HG02938 (cell line): Measurements from ENCODE around the gene ARHGAP45.
"Not testable (repeated sequence)": the region's sequence is repeated elsewhere in the genome, so short reads cannot be mapped to it uniquely, and the experiment has no call there.

Experiments
- ATAC-seq: cut with Tn5 transposase; IDR thresholded peaks from one replicate; pipeline ENCODE4 v1.9.1; 2021; ENCODE audit warnings: mild to moderate bottlenecking, moderate library complexity; ENCODE audit not compliant: unreplicated experiment

ARHGAP45 gene

DNA sequence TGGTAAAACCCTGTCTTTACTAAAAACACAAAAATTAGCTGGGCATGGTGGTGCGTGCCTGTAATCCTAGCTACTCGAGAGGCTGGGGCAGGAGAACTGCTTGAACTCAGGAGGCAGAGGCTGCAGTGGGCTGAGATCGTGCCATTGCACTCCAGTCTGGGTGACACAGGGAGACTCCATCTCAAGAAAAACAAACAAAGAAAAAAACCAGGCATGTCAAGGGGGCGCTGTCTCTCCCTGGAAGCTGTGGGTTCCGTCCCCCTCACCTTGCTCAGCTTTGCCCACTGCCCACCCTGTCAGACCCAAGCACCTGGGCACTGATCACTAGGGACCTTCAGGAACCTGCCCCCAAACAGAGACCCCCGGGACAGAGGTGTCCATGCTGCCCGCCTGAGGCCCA is 62.1 kb downstream of the ARHGAP45 start:
- ATAC-seq, result not testable (repeated sequence)

DNA sequence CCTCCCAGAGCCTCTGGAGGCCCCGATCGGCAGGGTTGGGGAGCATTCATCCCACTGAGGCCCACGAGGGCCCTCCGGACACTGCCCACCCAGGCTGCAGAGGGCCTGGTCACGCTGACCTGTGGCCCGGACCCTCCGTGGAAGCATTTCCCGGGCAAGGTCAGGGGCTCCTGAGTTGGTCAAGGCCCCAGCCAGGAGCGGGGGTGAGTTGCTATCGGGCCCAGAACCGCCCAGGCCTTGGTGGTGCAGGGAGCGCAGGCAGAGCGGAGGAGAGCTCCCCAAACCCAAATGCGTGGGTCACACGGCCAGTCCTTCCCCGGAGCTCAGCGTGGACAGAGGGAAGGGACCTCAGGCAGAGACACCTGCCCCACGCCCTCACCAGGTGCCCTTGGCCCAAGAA is 62.6 kb downstream of the ARHGAP45 start:
- ATAC-seq, result no peak

DNA sequence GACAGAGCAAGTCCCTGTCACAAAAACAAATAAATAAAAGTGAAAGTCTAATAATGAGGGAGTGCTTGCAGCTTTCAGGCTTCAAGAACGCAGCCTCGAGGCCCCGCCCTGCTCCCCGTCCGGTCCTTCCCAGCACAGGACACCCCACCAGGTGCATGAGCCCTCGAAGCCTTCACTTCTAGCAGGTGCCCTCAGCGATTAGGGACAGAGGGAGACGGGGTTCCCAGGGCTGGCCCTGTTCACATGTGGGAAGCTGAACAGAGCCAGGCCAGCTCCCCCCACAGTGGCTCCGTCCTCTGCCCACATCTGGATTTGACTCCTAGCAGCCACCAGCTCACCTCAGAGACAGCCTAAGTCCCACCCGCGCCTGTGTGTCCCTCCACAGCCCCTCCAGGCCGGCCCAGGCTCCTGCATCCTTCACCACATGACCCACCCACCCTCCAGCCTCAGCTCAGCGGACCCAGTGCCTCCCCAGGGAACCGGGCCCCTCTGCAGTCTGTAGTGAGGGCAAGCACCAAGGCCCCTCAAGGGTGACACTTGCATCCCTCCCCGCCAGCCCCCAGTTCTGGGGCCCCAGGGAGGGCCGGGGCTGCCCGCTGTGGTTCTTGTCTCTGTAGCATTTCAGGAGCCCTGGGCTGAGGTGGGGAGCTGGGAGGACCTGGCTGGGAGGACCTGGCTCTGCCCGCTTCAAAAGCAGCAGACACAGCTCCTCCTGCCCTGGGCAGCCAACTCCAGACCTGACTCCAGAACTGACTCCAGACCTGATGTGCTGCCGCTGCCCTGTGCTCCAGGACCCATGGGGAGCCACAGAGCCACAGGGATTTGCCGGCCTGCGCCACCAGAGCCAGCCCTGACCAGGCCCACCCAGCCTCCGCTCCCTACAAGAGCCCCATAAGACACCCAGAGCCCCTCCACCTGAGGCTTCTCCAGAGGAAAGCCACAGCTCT is 64.1 kb downstream of the ARHGAP45 start:
- no peak for ATAC-seq

DNA sequence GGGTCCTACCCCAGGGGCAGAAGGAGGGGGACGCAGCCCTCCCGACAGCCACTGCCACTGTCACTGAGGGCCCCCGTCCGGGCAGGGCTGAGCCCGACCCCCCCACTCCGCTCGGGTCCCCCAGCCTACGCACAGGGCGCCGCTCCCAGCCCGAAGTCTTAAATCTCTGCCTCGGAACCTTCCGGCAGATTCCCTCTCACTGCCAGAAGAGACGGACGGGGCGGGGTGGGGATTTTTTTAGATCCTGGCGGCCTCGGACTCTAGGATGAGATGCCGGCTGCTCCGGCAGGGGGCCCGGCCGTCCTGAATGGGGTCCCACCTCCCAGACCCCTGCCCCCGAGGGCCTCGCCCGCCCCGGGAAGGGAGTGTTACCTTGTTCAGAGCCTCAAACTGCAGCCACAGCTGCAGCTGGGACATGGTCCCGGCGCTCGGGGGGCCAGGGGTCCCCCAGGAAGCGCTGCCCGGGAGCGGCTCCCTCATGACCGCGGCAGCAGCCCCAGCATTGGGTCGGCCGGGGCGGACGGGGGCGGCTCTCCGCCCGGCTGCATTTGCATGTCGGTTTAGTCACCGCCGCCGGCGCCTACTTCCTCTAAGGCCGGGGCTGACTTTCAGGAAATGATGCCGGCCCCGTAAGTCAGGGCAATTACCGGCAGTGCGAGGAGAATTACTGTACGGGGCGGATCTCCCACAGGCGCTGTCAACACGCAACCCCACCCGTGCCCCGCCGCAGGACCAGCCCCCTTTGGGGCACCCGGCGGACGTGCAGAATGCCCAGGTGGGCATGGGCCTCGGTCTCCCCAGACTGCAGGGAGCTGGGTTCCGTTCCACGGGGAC is 65.0 kb downstream of the ARHGAP45 start:
- ATAC-seq, result peak; percentile 42

DNA sequence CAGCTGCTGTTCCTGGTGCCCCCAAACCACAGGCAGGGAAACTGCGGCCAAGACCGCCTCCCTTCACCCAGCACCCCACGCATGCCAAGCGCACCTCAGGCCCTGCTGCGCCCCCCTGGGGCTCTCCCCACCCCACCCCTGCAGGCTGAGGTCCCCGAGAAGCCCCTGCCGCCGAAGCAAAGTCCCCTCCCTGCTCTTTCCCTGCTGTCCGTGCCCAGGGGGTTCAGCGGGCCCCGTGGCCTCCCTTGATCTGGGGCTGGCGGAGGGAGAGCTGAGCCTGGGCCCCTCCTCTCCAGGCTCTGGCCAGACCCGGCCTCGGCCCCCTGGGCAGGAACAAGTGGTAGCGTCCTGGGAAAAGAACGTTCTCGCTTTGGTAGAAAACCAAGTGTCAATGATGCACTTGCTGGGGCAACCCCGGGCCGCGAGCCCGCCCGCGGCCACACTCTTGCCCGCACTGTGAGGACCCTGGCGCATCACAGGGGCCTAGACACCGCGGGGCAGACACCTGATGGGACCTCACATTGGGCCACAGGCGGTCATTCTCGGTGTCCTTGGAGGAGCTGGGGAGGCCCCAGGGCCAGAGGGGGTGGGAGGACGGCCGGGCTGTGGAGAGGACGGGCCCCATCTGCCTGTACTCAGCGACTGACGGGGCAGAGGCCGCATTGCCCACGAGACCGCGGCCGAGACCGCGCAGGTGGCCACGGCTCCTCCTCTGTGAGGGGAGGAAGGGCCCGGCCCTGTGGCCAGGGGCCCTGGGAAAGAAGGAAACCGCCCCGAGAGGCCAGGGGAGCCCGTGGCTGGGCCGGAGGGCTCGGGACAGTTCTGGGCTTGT is 65.8 kb downstream of the ARHGAP45 start:
- ATAC-seq, result no peak

DNA sequence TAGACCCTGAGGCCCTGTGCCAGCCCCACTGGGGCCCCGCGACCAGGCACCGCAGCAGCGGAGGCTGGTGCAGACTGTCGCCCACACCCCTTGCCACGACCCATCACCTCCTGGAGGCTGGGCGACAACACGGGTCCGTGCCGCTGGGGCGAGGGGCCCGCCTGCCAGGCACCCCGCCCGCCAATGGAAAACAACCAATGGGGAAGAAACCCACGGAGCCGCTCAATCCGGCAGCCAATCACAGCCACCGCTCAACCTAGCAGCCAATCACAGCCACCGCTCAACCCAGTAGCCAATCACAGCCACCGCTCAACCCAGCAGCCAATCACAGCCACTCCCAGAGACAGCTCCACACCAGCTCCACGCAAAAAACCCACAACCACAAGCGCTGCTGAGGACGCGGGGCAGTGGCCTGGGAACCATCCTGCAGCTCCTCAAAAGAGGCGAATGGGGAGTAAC is 66.5 kb downstream of the ARHGAP45 start:
- peak; percentile 47 for ATAC-seq

DNA sequence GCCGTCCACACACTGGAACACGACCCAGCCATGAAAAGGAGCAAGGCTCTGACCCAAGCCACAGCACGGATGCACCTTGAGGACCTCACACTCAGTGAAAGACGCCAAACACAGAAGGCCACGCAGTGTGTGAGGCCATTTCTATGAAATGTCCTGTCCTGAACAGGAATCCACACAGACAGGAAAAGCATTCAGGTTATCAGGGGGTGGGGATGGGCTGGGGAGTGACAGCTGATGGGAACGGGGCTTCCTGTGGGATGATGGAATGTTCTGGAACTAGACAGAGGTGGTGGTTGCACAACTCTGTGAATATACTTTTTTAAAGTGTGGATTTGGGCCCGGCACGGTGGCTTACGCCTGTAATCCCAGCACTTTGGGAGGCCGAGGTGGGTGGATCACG is 67.5 kb downstream of the ARHGAP45 start:
- ATAC-seq, result no peak

DNA sequence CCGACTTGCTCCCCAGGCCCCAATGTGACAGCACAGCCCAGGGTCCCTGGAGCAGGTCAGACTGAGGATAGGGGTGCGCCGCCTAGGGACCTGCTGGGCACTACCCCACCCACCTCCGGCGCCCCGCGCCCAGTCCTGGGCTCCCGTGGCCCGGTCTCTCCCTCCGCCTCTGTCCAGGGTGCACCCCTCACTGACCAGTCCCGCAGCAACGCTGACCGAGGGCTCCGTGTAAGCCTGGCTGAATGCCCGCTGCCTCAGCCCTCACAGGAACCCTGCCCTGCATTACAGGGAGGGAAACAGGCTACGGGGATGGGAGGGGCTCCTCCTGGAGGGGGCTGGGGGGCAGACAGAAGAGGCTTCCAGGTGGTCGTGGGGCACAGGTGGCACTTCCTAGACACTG is 68.5 kb downstream of the ARHGAP45 start:
- ATAC-seq, result no peak

DNA sequence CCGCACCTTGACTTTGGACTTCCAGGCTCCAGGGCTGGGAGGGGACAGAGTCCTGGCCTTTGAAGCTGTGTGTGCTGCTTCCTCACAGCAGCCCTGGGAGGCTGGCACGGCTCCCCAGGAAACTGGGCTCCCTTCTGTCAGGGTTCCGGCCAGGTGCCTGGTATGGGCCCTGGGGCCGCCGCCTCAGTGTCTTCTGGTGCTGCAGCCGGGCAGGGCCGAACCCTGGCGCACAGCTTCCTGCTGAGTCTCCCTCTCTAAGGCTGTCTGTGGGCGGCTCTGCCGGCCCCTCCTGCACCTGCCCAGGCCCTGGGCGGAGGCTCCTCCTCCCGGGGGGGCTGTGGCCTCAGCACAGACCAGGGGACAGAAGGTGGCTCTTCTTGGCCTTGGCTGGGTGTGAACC is 69.2 kb downstream of the ARHGAP45 start:
- ATAC-seq, result no peak
